ENCODE results near the gene PRSS21. TPM values are rescaled to one million over a fixed set of nuclear protein-coding genes. Genes with fewer than 3 reads are reported as not detected.

Gene PRSS21
- total RNA-seq, 6 experiments from 2014 or later, result not detected

DNA sequence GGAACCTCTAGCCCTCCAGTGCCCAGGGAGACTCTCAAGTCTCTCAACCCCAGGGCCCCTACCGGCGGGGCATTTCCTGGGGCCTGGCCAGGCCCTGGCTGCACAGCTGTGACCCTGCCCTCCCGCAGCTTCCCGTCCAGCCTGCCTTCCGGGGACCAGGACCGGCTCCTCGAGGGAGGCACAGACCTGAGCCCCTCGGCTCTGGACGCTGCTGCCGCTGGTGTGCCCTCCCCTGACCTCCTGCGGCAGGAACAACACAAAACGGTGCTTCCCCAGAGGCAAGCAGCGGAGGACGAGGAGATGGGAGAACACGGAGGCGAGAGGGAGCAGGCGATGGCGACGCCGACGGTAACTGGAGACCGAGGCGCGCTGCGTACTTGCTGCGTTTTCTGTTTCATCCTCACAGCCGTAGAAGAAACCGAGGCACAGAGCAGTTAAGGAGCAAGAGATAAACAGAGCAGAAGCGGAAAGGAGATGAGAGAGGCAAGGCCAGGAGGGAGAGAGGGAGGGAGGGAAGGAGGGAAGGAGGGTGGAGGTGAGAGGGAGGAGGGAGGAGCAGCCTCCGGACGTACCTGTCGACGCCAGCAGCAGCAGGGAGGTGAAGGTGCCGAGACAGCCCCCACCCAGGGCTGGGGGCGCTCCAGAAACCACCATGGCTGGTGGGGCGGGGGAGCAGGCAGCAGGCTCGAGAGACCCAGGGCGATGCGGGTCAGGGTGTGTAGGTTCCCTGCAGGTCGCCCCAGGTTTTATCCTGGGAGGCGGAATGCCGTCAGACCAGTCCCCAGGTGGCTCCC lies 40.6 kb downstream of the PRSS21 start, which contains the start of gene PRSS22:
TSS of gene PRSS22 (minus strand) at position 720 of the 794 bp plus-strand sequence. CDS start at position 654, 66 bp downstream.
- DNase-seq (no peak), ATAC-seq (peak in 3 of 4 donors; percentile 10 to 57 (median 20))
- 8% methylated on average over 23 of the region's 42 CpGs for WGBS (ENCODE audit: insufficient coverage, low coverage, low lambda C conversion rate, missing lambda C conversion rate)
- no peak within 1 kb of the TSS for H3K27ac ChIP-seq
- no peaks in the 10 kb centered on the region for H3K36me3 ChIP-seq
- intact Hi-C loops (cut with DNase I), result no loop called here
- H3K27me3 ChIP-seq, result no peaks in the 10 kb centered on the region
- no peaks in the 10 kb centered on the region for H3K4me1 ChIP-seq
- no peaks in the 10 kb centered on the region for H3K9me3 ChIP-seq
- H3K4me3 ChIP-seq, result no peak within 1 kb of the TSS
- no peak for TF ChIP-seq POLR2A (IDR thresholded peaks at IDR 0.05)
- TF ChIP-seq, protein P1, sequence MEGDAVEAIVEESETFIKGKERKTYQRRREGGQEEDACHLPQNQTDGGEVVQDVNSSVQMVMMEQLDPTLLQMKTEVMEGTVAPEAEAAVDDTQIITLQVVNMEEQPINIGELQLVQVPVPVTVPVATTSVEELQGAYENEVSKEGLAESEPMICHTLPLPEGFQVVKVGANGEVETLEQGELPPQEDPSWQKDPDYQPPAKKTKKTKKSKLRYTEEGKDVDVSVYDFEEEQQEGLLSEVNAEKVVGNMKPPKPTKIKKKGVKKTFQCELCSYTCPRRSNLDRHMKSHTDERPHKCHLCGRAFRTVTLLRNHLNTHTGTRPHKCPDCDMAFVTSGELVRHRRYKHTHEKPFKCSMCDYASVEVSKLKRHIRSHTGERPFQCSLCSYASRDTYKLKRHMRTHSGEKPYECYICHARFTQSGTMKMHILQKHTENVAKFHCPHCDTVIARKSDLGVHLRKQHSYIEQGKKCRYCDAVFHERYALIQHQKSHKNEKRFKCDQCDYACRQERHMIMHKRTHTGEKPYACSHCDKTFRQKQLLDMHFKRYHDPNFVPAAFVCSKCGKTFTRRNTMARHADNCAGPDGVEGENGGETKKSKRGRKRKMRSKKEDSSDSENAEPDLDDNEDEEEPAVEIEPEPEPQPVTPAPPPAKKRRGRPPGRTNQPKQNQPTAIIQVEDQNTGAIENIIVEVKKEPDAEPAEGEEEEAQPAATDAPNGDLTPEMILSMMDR (IDR thresholded peaks at IDR 0.05), result no peak

DNA sequence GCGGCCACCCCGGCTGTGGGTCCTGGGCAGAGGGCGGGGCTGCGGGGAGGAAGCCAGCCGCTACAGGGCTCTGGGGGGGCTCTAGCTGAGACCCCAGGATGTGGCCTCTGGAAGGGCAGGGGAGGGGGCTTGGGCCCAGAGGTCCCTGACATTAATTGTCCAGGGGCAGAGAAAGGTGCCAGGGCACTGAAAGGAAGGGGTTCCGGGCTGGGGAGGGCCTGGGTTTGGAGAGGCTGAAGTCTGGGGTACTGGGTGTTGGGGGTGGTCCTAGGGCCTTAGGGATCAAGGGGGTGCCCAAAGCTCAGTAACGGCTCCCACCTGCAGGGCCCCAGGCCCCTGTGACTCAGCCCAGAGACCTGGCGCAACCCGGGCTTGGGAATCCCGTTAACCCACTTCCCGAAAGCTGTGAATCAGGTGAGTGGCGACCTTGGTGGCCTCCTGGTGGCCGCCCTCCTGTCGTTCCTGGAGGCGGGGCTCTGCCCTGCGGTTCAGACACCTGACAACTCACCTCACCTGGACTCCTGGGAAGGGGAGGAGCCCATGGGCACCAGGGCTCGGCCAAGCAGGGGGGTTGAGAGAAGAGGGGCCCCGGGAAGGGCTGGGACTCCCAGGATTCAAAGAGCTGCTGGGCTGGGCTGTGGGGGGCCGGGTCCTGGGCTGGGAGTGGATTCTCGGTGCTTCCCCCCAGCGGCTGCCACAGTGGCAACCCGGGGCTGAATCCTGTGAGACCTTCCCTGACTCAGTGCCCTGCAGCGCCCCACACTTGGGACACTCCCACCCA lies 41.4 kb downstream of the PRSS21 start:
- intact Hi-C loops (cut with DNase I), result no loop called here
- 0% methylated on average over 3 of the region's 23 CpGs for WGBS (ENCODE audit: insufficient coverage, low coverage, low lambda C conversion rate, missing lambda C conversion rate)

DNA sequence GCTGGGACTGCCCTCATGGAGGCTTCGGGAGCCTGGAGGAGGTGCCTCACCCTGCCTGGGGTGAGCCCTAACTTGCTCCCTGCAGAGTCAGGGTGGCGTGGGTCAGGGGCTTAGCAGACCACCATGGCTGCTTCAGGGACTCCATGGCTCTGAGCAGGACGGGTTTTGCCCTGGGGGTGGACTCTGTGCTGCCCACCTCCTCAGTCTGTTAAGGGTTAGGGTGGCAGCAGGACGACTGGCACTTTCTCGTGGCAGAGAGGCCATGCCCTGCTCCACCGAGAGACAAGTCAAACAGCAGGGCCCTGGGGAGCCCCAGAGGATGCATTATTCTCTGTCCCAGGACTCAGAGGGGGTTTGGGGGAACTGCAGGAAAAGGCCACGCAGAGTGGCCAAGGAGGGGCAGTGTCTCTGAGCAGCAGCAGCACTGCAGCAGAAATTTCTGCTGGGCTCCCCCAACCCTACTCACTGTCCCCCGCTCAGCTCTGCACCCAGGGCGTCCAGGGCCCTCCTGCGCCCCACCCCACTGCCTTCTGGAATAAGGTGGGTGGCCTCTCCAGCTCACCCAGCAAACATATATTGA lies 42.7 kb downstream of the PRSS21 start:
- no peak for TF ChIP-seq POLR2A (IDR thresholded peaks at IDR 0.05)
- TF ChIP-seq, protein P1 (IDR thresholded peaks at IDR 0.05), result no peak
- Histone ChIP-seq H3K36me3 (no peaks in the 10 kb centered on the region), H3K27me3 (no peaks in the 10 kb centered on the region), H3K9me3 (no peaks in the 10 kb centered on the region), H3K27ac (no peak overlapping the region), H3K4me3 (no peak overlapping the region), H3K4me1 (no peaks in the 10 kb centered on the region)
- DNase-seq, result no peak
- ATAC-seq, result no peak
- 17% methylated on average over 2 of the region's 10 CpGs for WGBS (ENCODE audit: insufficient coverage, low coverage, low lambda C conversion rate, missing lambda C conversion rate)
- intact Hi-C loops (cut with DNase I), result no loop called here

More for the DNA sequence above, 41.4 kb downstream of the PRSS21 start:
- ATAC-seq, result peak in 3 of 4 donors; percentile 26 to 74 (median 63)
- Histone ChIP-seq H3K9me3 (no peaks in the 10 kb centered on the region), H3K27me3 (no peaks in the 10 kb centered on the region), H3K27ac (no peak overlapping the region), H3K4me1 (no peaks in the 10 kb centered on the region), H3K4me3 (no peak overlapping the region), H3K36me3 (no peaks in the 10 kb centered on the region)
- no peak for DNase-seq
- TF ChIP-seq, protein P1 (IDR thresholded peaks at IDR 0.05), result no peak

DNA sequence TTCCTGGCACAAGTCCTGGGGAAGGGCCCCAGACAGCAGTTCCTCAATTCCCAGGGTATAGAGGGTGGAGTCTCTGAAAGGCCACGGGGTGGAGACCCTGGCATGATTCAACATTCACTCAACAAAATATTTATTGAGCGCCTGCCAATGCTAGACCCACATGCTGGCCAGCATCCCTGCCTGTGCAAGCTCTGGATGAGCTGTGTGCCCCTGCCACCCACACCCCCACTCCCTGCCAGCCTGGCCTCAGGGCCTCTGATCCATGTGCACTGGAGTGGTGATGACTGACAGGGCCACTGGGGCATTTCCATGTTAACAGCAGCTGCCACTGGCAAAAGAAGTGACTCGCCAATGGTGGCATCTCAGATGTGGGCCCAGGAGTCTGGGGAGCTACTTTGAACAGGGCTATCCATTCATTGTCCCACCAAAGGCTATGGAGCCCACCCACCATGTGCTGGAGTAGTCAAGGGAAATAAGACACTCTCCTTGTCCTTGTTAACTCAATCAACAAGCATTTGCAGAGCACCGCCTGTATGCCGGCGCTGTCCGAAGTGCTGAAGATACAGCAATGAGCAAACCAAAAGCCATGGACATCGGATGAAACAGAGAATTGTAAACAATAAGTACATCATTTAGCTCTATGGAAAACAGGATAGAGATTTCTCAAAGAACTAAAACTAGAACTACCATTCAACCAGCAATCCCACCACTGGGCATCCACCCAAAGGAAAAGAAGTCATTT lies 44.0 kb downstream of the PRSS21 start:
- DNase-seq (no peak), ATAC-seq (no peak)
- no peaks in the 10 kb centered on the region for H3K27me3 ChIP-seq
- TF ChIP-seq POLR2A (IDR thresholded peaks at IDR 0.05), result no peak
- TF ChIP-seq, protein P1 (IDR thresholded peaks at IDR 0.05), result no peak
- H3K9me3 ChIP-seq, result no peaks in the 10 kb centered on the region
- 75% methylated on average over 8 of the region's 8 CpGs for WGBS (ENCODE audit: insufficient coverage, low coverage, low lambda C conversion rate, missing lambda C conversion rate)
- no peak overlapping the region for H3K27ac ChIP-seq
- intact Hi-C loops (cut with DNase I), result no loop called here
- H3K36me3 ChIP-seq, result no peaks in the 10 kb centered on the region
- no peaks in the 10 kb centered on the region for H3K4me1 ChIP-seq
- H3K4me3 ChIP-seq, result no peak overlapping the region
